Adrenal gland (tissue), 12 donors: Measurements from ENCODE around the gene MMEL1. TPM values are rescaled to one million over a fixed set of nuclear protein-coding genes. Genes with fewer than 3 reads are reported as not detected.
A peak's percentile ranks its signal among the peaks of the same experiment; 100 is the strongest.

Source experiments
- DNase-seq, 7 donors: peaks; one replicate each; pipeline ENCODE4 v3.0.0-alpha.2; 2019 to 2020
- H3K27ac ChIP-seq, 5 donors: fragments of 200-600 bp; sonication (generic) in 4 of 5; 1 replicate in 3 of 5; 2 replicates in 2 of 5; pipeline versions ENCODE4 v1.5.1 to v1.8.0; 2016 to 2020; ENCODE audit warnings: mild to moderate bottlenecking in 1 of 5
- H3K27me3 ChIP-seq: fragments of 200-600 bp; 2 replicates; pipeline ENCODE4 v1.8.0; 2021
- H3K36me3 ChIP-seq, 2 donors: fragments of 200-600 bp; replicated peaks in 1 of 2; 1 replicate in 1 of 2; 2 replicates in 1 of 2; pipeline versions ENCODE4 v1.5.1 to v1.8.0; 2018 to 2022
- H3K4me1 ChIP-seq, 2 donors: fragments of 200-600 bp; replicated peaks in 1 of 2; 1 replicate in 1 of 2; 2 replicates in 1 of 2; pipeline versions ENCODE4 v1.5.1 to v1.8.0; 2018 to 2021
- H3K4me3 ChIP-seq, 4 donors: fragments of 200-600 bp; sonication (generic) in 3 of 4; one replicate each; pipeline ENCODE4 v1.5.1; 2016 to 2018
- H3K9me3 ChIP-seq, 3 donors: fragments of 200-600 bp; sonication (generic) in 1 of 3; replicated peaks in 1 of 3; 1 replicate in 2 of 3; 2 replicates in 1 of 3; pipeline versions ENCODE4 v1.5.1 to v1.8.0; 2016 to 2021
- POLR2A ChIP-seq, 2 donors: fragments of 450-650 bp; IDR thresholded peaks; one replicate each; pipeline ENCODE4 v1.6.1; 2017; ENCODE audit warnings: antibody characterized with exemption in 2 of 2, mild to moderate bottlenecking in 2 of 2, moderate library complexity in 1 of 2
- WGBS, 4 donors: extraction: QIAGEN DNeasy Blood & Tissue Kit in 2 of 4; methylation state at CpG; one replicate each; pipeline versions ENCODE4 v1.1.5 to v1.1.7; 2013 to 2017; 5-methylcytosine and 5-hydroxymethylcytosine counted together
- intact Hi-C, 2 donors: fragments of 100-400 bp; cut with DNase I; formaldehyde crosslinking; loops; one replicate each; pipeline versions ENCODE4 v1.14.1 to v1.15.0; 2022 to 2023
- polyA plus RNA-seq, 3 donors: library from polyadenylated mRNA; stranded (reverse); fragments of 200-250 nt in 2 of 3; fragments of 350-450 nt in 1 of 3; fragmentation: Illumina TruSeq in 1 of 3; extraction: RNeasy Lipid Tissue Mini Kit (QIAGEN cat#74804) in 1 of 3; gene quantifications; one replicate each; pipeline ENCODE4 v1.2.3, GENCODE V29; 2013 to 2014
- total RNA-seq, 9 donors: library from RNA; depleted of rRNA in 4 of 9; stranded (reverse); fragments of >200 nt in 4 of 9; fragments of 120-200 nt in 1 of 9; fragmentation: NEBNext Ultra II Directional in 1 of 9; extraction: Animal tissue kit (Norgen Biotek cat#: 25700) in 1 of 9; gene quantifications; one replicate each; pipeline versions ENCODE4 v1.1.0 to v1.2.4, GENCODE V29; 2013 to 2023
- TF ChIP-seq, protein P1 (sequence below), 6 experiments: fragments of 450-650 bp in 4 of 6; fragments of 200-600 bp in 2 of 6; sonication (generic) in 1 of 6; IDR thresholded peaks; 1 replicate in 5 of 6; 2 replicates in 1 of 6; pipeline versions ENCODE4 v1.5.1 to v1.8.0; 2016 to 2021; ENCODE audit warnings: antibody characterized with exemption in 6 of 6, mild to moderate bottlenecking in 2 of 6, moderate library complexity in 1 of 6
- donor health status: healthy with polysubstance abuse.
- donor health status: Bipolar disorder and iron deficiency.
- donor health status: DM: yes; HTN: yes; CAD: no.
- donor health status: DM: no; HTN: no; CAD: no.
- donor health status: DM: no; HTN: no; CAD: no.
- donor health status: DM: yes; HTN: yes; CAD: no.

Gene MMEL1
- total and polyA plus RNA-seq, 12 donors = 0.30 to 8.2 (median 2.6) TPM

DNA sequence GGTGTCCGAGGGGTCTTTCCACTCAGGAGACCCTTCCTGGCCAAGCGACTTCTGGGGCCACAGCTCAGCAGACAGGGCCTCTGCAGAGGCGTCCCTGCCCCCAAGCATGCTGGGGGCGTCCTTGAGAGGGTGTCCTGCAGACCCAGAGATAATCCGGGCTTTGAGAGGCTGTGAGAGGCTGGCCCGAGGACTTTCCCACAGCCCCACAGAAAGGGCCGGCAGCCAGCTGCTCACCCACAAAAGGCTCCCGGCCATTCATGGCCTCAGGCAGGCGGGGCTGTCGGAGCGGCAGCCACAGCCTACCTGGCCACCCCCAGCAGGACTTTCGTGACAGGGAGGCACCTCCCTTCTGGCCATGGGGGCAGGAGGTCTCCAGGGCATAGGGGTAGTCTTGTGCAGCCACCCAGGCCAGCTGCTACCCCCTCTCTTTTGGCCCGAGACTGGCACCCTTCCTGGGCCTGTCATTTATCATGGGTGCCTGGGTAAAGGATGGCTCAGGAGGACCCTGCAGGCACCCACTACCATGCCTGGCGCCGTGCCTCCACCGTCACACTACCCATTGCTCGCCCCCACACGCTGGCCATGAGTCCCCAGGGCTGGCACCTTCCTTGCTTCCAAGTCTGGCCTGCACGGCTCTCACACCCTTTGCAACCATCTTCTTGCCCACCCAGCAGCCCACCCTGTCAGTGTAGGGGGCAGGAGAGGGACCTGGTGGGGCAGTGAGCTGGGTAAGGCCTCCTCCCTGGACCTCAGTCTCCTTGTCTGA is 87.8 kb downstream of the MMEL1 start:
- no peaks in the 10 kb centered on the region for H3K36me3 ChIP-seq
- intact Hi-C loops = loop anchor here (5.0 to 10.0 kb wide), 3 partner anchors 128 to 350 kb away; partner anchors contain the start of genes FAAP20 (in 1 of the 2) and PEX10 (in 1 of the 2)
- TF ChIP-seq, protein P1, sequence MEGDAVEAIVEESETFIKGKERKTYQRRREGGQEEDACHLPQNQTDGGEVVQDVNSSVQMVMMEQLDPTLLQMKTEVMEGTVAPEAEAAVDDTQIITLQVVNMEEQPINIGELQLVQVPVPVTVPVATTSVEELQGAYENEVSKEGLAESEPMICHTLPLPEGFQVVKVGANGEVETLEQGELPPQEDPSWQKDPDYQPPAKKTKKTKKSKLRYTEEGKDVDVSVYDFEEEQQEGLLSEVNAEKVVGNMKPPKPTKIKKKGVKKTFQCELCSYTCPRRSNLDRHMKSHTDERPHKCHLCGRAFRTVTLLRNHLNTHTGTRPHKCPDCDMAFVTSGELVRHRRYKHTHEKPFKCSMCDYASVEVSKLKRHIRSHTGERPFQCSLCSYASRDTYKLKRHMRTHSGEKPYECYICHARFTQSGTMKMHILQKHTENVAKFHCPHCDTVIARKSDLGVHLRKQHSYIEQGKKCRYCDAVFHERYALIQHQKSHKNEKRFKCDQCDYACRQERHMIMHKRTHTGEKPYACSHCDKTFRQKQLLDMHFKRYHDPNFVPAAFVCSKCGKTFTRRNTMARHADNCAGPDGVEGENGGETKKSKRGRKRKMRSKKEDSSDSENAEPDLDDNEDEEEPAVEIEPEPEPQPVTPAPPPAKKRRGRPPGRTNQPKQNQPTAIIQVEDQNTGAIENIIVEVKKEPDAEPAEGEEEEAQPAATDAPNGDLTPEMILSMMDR (IDR thresholded peaks at IDR 0.05) = no peak
- no peak for TF ChIP-seq POLR2A (IDR thresholded peaks at IDR 0.05)
- no peaks in the 10 kb centered on the region for H3K9me3 ChIP-seq
- 27 to 75% (median 45%) methylated on average over 5 to 19 of the region's 19 CpGs for whole genome bisulfite sequencing, 4 donors
- peak in 5 of 7 donors; percentile 41 to 69 (median 62) for DNase-seq
- peaks cover 41 to 50% of the 10 kb centered on the region in 2 donors for H3K4me1 ChIP-seq
- peak overlapping the region in 1 of 4 donors; percentile 30 for H3K4me3 ChIP-seq
- peak overlapping the region in 3 of 5 donors; percentile 53 to 98 (median 86) for H3K27ac ChIP-seq
- H3K27me3 ChIP-seq = peaks cover 6% of the 10 kb centered on the region

DNA sequence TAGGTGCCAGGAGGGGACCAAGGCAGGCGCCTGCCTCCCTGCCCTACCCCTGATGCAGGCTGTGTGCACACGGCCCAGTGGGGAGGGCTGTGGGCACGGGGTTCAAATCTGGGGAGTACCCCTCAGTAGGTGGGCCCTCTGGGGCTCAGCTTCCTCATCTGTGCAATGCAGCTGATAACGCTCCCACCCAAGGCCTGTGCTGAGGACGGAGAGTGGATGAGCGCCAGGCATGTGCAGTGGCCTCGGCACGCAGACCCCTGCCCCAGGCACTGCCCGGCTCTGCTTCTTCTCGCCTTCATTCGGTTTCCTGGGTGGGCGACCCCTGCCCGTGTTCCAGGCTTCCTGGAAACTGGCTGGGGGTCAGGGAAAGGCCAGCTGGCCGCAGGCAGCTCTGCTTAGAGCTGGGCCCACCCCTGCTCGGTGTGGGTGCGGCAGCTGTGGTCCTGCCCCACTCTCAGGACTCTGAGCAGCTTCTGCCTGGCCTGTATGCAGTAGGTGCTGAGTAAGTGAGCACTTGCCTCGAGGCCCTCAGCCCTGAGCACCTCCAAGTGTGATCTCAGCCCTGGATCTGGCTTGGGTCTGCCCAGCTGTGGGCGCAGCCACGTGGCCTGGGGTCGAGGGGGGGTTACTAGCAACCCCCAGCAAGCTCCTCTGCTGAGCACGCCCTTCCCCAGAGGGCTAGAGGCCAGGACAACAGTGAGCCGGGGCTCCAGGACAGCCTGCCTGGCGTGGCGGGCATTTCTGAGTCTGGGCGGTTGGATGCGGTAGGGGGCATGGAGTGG is 88.5 kb downstream of the MMEL1 start:
- H3K4me1 ChIP-seq = peaks cover 40 to 47% of the 10 kb centered on the region in 2 donors
- WGBS, 4 donors = 41 to 68% (median 60%) methylated on average over 9 to 26 of the region's 26 CpGs; no CpG with 5 or more reads in 1 of the 4 donors
- peak overlapping the region in 2 of 5 donors; percentile 86 to 98 for H3K27ac ChIP-seq
- TF ChIP-seq, protein P1 (IDR thresholded peaks at IDR 0.05) = no peak
- TF ChIP-seq POLR2A (IDR thresholded peaks at IDR 0.05) = no peak
- peaks cover 8% of the 10 kb centered on the region for H3K27me3 ChIP-seq
- H3K9me3 ChIP-seq = no peaks in the 10 kb centered on the region
- no peak for DNase-seq
- H3K36me3 ChIP-seq = no peaks in the 10 kb centered on the region
- H3K4me3 ChIP-seq = no peak overlapping the region
- intact Hi-C loops = loop anchor here in 1 of 2 donors (10.0 kb wide), 1 partner anchor 349 kb away; the partner anchor contains the start of gene FAAP20

GRCh38 chr1:2543543-2544092 is 89.2 kb downstream of the MMEL1 start:
- intact Hi-C loops = loop anchor here in 1 of 2 donors (10.0 kb wide), 1 partner anchor 349 kb away; the partner anchor contains the start of gene FAAP20
- Histone ChIP-seq H3K36me3 (no peaks in the 10 kb centered on the region), H3K9me3 (no peaks in the 10 kb centered on the region), H3K4me1 (peaks cover 35 to 40% of the 10 kb centered on the region in 2 donors), H3K27me3 (peaks cover 8% of the 10 kb centered on the region), H3K27ac (no peak overlapping the region), H3K4me3 (no peak overlapping the region)
- TF ChIP-seq, protein P1 (IDR thresholded peaks at IDR 0.05) = no peak
- TF ChIP-seq POLR2A (IDR thresholded peaks at IDR 0.05) = no peak
- peak in 1 of 7 donors; percentile 34 for DNase-seq
- 62 to 80% (median 76%) methylated on average over 1 to 26 of the region's 26 CpGs for WGBS, 4 donors
